HepG2 (cell line): ENCODE measurements around the gene OGG1. TPM values are rescaled to one million over a fixed set of nuclear protein-coding genes. Genes with fewer than 3 reads are reported as not detected.

ENCODE experiments used
- AHDC1 ChIP-seq: sonication (generic); formaldehyde crosslinking; IDR thresholded peaks from 2 replicates; pipeline ENCODE4 v1.5.1; 2020; ENCODE audit warnings: mild to moderate bottlenecking, missing genetic modification reagents, borderline replicate concordance
- CBFB ChIP-seq: sonication (generic); formaldehyde crosslinking; IDR thresholded peaks from 2 replicates; pipeline ENCODE4 v1.4.0; 2020; ENCODE audit warnings: missing genetic modification reagents
- CREBL2 ChIP-seq: sonication (generic); formaldehyde crosslinking; IDR thresholded peaks from 2 replicates; pipeline ENCODE4 v1.8.1; 2023; ENCODE audit warnings: missing genetic modification reagents, mild to moderate bottlenecking, borderline replicate concordance
- EED ChIP-seq: sonication (generic); formaldehyde crosslinking; IDR thresholded peaks from 2 replicates; pipeline ENCODE4 v1.5.0; 2020; ENCODE audit warnings: mild to moderate bottlenecking, missing genetic modification reagents
- GATAD2A ChIP-seq: IDR thresholded peaks from 2 replicates; pipeline ENCODE4 v1.6.1; 2016
- KAT7 ChIP-seq: IDR thresholded peaks from 2 replicates; pipeline ENCODE4 v1.6.1; 2018; ENCODE audit warnings: borderline replicate concordance, missing compliant biosample characterization
- KDM3A ChIP-seq: IDR thresholded peaks from 2 replicates; pipeline ENCODE4 v1.6.1; 2018; ENCODE audit warnings: low read depth, missing compliant biosample characterization
- NFE2L2 ChIP-seq: fragments of 150-350 bp; IDR thresholded peaks from 2 replicates; pipeline ENCODE4 v1.6.1; 2014; ENCODE audit warnings: low read length
- NFIC ChIP-seq: IDR thresholded peaks from 2 replicates; pipeline ENCODE4 v1.6.1; 2012; ENCODE audit warnings: mild to moderate bottlenecking, low read length, inconsistent platforms
- SKI ChIP-seq: fragments of 450-650 bp; IDR thresholded peaks from one replicate; pipeline ENCODE4 v1.6.1; 2018; ENCODE audit warnings: mild to moderate bottlenecking; ENCODE audit not compliant: partially characterized antibody
- SMARCC2 ChIP-seq: fragments of 450-650 bp; IDR thresholded peaks from 2 replicates; pipeline ENCODE4 v1.6.1; 2017; ENCODE audit warnings: antibody characterized with exemption, mild to moderate bottlenecking
- TFAP4 ChIP-seq: sonication (generic); IDR thresholded peaks from 2 replicates; pipeline ENCODE4 v1.6.1; 2016; ENCODE audit warnings: low read depth, borderline replicate concordance
- TSC22D2 ChIP-seq: sonication (generic); formaldehyde crosslinking; IDR thresholded peaks from 2 replicates; pipeline ENCODE4 v1.5.1; 2020; ENCODE audit warnings: missing genetic modification reagents, mild to moderate bottlenecking, borderline replicate concordance
- ZBTB26 ChIP-seq: IDR thresholded peaks from 2 replicates; pipeline ENCODE4 v1.6.1; 2016; ENCODE audit warnings: missing compliant biosample characterization, missing genetic modification reagents, borderline replicate concordance
- ZBTB46 ChIP-seq: sonication (generic); formaldehyde crosslinking; IDR thresholded peaks from 2 replicates; pipeline ENCODE4 v1.4.0; 2020; ENCODE audit warnings: mild to moderate bottlenecking, missing genetic modification reagents, borderline replicate concordance
- ZNF34 ChIP-seq: sonication (generic); formaldehyde crosslinking; IDR thresholded peaks from 2 replicates; pipeline ENCODE4 v1.4.0; 2020; ENCODE audit warnings: mild to moderate bottlenecking, missing genetic modification reagents, borderline replicate concordance
- ZNF414 ChIP-seq: sonication (generic); formaldehyde crosslinking; IDR thresholded peaks from 2 replicates; pipeline ENCODE4 v1.5.0; 2020; ENCODE audit warnings: missing genetic modification reagents
- ZNF468 ChIP-seq: sonication (generic); formaldehyde crosslinking; IDR thresholded peaks from 2 replicates; pipeline ENCODE4 v1.8.0; 2022; ENCODE audit warnings: mild to moderate bottlenecking, moderate library complexity, missing genetic modification reagents
- polyA plus RNA-seq, 8 experiments: library from polyadenylated mRNA; depleted of rRNA in 3 of 8; stranded (reverse) in 7 of 8; unstranded in 1 of 8; fragments of >200 nt; fragmentation: Illumina TruSeq in 4 of 8; extraction: Trizol in 4 of 8; gene quantifications; 2 replicates each; pipeline versions ENCODE4 v1.2.1 to v1.2.3, GENCODE V29; 2011 to 2016; ENCODE audit warnings: low read depth in 4 of 8, missing spikeins in 1 of 8, mixed read lengths in 1 of 8; ENCODE audit not compliant: insufficient read depth in 1 of 8
- total RNA-seq, 5 experiments: library from RNA; depleted of rRNA; stranded (reverse); fragments of >200 nt; fragmentation: Illumina TruSeq; extraction: Trizol; gene quantifications; 2 replicates each; pipeline ENCODE4 v1.2.3, GENCODE V29; 2016; ENCODE audit warnings: low read depth in 1 of 5

OGG1 gene
- total and polyA plus RNA-seq, 2 of the 13 experiments (the other 11 are each of a cell fraction or from before 2014, with no cell fraction given): 28.7 to 33.2 TPM

- TF ChIP-seq NFIC: no peak
- no peak for TF ChIP-seq GATAD2A (CRISPR knock-in tag)
- TF ChIP-seq CBFB (CRISPR knock-in tag): 0 out of 2 replicates have a peak, but pooled peaks have one; percentile 14
- TF ChIP-seq EED (CRISPR knock-in tag): no peak
- no peak for TF ChIP-seq KDM3A (CRISPR knock-in tag)
- no peak for TF ChIP-seq ZBTB46 (CRISPR knock-in tag)
- no peak for TF ChIP-seq SKI
- no peak for TF ChIP-seq TSC22D2 (CRISPR knock-in tag)
- no peak for TF ChIP-seq ZNF414
- no peak for TF ChIP-seq CREBL2 (CRISPR knock-in tag)
- no peak for TF ChIP-seq SMARCC2
- no peak for TF ChIP-seq ZNF34 (CRISPR knock-in tag)
- TF ChIP-seq AHDC1 (CRISPR knock-in tag): no peak
- no peak for TF ChIP-seq NFE2L2
- TF ChIP-seq KAT7 (CRISPR knock-in tag): no peak
- TF ChIP-seq TFAP4: no peak
- TF ChIP-seq ZNF468 (CRISPR knock-in tag): no peak
- TF ChIP-seq ZBTB26 (CRISPR knock-in tag): no peak
Observed at GRCh38 chr3:9793161-9793781, 43.5 kb downstream of the OGG1 start (continued).
